ENCODE data around the gene KCNIP1.
"Not testable (repeated sequence)": the region's sequence is repeated elsewhere in the genome, so short reads cannot be mapped to it uniquely, and the experiment has no call there.

Gene KCNIP1

GRCh38 chr5:170536525-170536924 lies 32.7 kb downstream of the KCNIP1 start:
- DNase-seq (ENCODE audit: low read depth, low spot score), result no peak

GRCh38 chr5:170537451-170538095 lies 33.8 kb downstream of the KCNIP1 start:
- no peak for DNase-seq (ENCODE audit: low read depth, low spot score)

- DNase-seq (ENCODE audit: low read depth, low spot score), result no peak
Observed at GRCh38 chr5:170538096-170538465, 34.3 kb downstream of the KCNIP1 start.

GRCh38 chr5:170538696-170539586 lies 35.1 kb downstream of the KCNIP1 start:
- no peak for DNase-seq (ENCODE audit: low read depth, low spot score)

GRCh38 chr5:170540271-170540670 lies 36.5 kb downstream of the KCNIP1 start:
- no peak for DNase-seq (ENCODE audit: low read depth, low spot score)

- no peak for DNase-seq (ENCODE audit: low read depth, low spot score)
Observed at GRCh38 chr5:170541146-170541769, 37.4 kb downstream of the KCNIP1 start.

GRCh38 chr5:170542691-170543293 lies 39.0 kb downstream of the KCNIP1 start:
- no peak for DNase-seq (ENCODE audit: low read depth, low spot score)

GRCh38 chr5:170545313-170545712 lies 41.5 kb downstream of the KCNIP1 start:
- DNase-seq (ENCODE audit: low read depth, low spot score), result no peak

- DNase-seq (ENCODE audit: low read depth, low spot score), result no peak
Observed at GRCh38 chr5:170545811-170546210, 42.0 kb downstream of the KCNIP1 start.

- no peak for DNase-seq (ENCODE audit: low read depth, low spot score)
Observed at GRCh38 chr5:170546282-170546681, 42.5 kb downstream of the KCNIP1 start.

GRCh38 chr5:170550382-170550781 lies 46.6 kb downstream of the KCNIP1 start:
- DNase-seq (ENCODE audit: low read depth, low spot score), result not testable (repeated sequence)

GRCh38 chr5:170551076-170551475 lies 47.3 kb downstream of the KCNIP1 start:
- no peak for DNase-seq (ENCODE audit: low read depth, low spot score)

GRCh38 chr5:170551622-170552021 lies 47.8 kb downstream of the KCNIP1 start:
- DNase-seq (ENCODE audit: low read depth, low spot score), result no peak

GRCh38 chr5:170552621-170553115 lies 48.8 kb downstream of the KCNIP1 start:
- peak; percentile 78 for DNase-seq (ENCODE audit: low read depth, low spot score)

- no peak for DNase-seq (ENCODE audit: low read depth, low spot score)
Observed at GRCh38 chr5:170553218-170553617, 49.4 kb downstream of the KCNIP1 start.

GRCh38 chr5:170554521-170555267 lies 50.9 kb downstream of the KCNIP1 start:
- DNase-seq (ENCODE audit: low read depth, low spot score), result peak; percentile 32

- no peak for DNase-seq (ENCODE audit: low read depth, low spot score)
Observed at GRCh38 chr5:170557314-170557713, 53.5 kb downstream of the KCNIP1 start.

- no peak for DNase-seq (ENCODE audit: low read depth, low spot score)
Observed at GRCh38 chr5:170559296-170559695, 55.5 kb downstream of the KCNIP1 start.

- DNase-seq (ENCODE audit: low read depth, low spot score), result no peak
Observed at GRCh38 chr5:170560938-170561337, 57.1 kb downstream of the KCNIP1 start.

GRCh38 chr5:170562166-170562874 lies 58.5 kb downstream of the KCNIP1 start:
- no peak for DNase-seq (ENCODE audit: low read depth, low spot score)

- DNase-seq (ENCODE audit: low read depth, low spot score), result no peak
Observed at GRCh38 chr5:170562875-170563228, 59.0 kb downstream of the KCNIP1 start.

Data from ELF-1 (cell line).